WI38 (cell line): ENCODE data around the gene MLLT6.

Source experiments
- H3K4me3 ChIP-seq: 2 replicates; pipeline ENCODE4 v1.5.1; 2011; ENCODE audit warnings: low read depth, mild to moderate bottlenecking, control low read depth, low read length
- TF ChIP-seq, protein P1 (sequence below): IDR thresholded peaks from 2 replicates; pipeline ENCODE4 v1.5.1; 2012; ENCODE audit warnings: low read depth, mild to moderate bottlenecking, control low read depth, low read length

Gene MLLT6

DNA sequence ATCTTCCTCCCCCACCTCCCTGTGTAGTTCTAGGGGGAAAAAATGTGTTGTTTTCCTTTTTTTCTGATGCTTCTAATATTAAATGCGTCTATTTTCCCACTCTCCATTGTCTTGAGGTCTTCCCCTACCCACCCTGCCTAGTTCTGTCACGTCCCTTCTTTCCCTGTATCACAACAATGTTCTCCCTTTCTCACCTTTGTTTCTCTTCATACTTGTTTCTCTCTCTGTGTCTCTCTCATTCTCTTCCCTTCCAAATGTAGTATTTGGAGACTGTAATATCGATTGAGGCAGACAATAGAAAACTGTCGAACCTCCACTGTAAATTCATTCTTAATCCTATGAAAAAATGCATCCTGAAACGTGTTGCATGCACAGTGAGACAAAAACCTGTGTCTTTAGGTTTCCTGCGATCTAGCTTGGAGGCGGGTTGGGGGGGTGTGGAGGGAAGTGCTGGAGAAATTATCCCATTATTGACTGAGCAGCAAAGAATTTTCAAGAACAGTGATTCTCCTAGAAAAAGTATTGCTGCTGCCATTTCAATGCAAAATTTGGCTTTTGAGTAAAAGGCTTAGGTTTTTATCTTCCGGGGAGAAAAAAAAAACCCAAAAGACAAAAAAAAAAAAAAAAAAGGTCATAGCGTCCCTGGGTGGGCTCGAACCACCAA lies 46.2 kb downstream of the MLLT6 start:
- H3K4me3 ChIP-seq = peak overlapping the region; percentile 44
- TF ChIP-seq, protein P1, sequence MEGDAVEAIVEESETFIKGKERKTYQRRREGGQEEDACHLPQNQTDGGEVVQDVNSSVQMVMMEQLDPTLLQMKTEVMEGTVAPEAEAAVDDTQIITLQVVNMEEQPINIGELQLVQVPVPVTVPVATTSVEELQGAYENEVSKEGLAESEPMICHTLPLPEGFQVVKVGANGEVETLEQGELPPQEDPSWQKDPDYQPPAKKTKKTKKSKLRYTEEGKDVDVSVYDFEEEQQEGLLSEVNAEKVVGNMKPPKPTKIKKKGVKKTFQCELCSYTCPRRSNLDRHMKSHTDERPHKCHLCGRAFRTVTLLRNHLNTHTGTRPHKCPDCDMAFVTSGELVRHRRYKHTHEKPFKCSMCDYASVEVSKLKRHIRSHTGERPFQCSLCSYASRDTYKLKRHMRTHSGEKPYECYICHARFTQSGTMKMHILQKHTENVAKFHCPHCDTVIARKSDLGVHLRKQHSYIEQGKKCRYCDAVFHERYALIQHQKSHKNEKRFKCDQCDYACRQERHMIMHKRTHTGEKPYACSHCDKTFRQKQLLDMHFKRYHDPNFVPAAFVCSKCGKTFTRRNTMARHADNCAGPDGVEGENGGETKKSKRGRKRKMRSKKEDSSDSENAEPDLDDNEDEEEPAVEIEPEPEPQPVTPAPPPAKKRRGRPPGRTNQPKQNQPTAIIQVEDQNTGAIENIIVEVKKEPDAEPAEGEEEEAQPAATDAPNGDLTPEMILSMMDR = no peak

DNA sequence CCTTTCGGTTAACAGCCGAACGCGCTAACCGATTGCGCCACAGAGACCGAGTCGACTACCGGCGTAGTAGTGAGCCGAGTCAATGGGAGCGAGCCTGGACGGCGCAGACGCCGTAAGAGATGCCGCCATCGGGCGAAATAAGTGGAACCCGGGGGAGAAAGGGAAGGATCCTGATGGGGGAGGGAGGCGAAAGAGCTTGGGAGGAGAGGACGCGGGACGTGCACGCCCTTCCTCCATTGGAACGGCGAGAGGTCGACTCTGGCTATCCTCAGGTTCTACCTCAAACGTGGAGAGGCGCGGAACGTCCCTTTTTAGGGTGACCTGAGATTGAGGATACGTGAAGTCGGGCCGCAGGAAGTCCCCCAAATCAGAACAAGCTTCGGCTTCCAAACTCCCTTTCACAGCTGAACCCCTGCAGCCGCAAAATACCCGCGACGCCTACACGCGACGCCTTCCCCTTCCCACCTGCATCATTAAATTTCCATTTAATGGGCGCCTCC lies 46.8 kb downstream of the MLLT6 start:
- TF ChIP-seq, protein P1 = no peak
- H3K4me3 ChIP-seq = peak overlapping the region; percentile 97

DNA sequence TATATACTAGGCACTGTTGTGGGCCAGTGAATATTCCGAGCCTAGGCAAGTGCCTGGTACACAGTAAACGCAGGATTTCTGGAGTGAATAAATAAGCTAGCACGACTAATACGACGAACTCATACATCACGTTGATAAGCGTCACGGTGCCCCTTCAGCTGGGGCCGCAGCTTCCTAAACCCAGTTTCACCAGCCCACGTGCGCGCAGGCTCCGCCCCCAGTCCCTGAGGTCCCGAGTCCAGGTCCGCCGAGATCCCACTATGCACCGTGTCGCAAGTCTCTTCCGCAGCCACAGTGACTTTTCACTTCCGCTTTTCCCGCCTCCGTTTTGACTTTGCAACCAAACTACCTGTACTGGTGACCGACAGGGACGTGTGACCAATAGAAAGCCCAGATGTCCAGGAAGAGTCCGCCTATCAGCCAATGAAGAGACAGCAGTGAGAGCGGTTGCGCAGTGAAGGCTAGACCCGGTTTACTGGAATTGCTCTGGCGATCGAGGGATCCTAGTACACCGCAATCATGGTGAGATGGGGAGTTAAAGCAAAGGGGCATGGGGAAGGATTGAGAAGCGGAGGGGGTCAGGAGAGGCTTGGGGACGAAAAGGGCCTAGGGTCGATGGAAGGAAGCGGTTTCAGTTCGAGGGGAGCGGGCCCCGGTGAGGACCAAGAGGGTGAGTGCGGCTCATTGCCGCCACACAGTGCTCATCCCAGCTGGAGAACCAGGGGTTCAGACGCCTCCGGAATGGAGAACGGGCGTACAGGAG lies 47.4 kb downstream of the MLLT6 start, which contains the start of gene PSMB3:
Gene PSMB3 (plus strand): TSS at position 434 of the 763 bp plus-strand sequence. CDS start 86 bp downstream, at position 520.
- peak within 1 kb of the TSS; percentile 97 for H3K4me3 ChIP-seq
- TF ChIP-seq, protein P1 = no peak

DNA sequence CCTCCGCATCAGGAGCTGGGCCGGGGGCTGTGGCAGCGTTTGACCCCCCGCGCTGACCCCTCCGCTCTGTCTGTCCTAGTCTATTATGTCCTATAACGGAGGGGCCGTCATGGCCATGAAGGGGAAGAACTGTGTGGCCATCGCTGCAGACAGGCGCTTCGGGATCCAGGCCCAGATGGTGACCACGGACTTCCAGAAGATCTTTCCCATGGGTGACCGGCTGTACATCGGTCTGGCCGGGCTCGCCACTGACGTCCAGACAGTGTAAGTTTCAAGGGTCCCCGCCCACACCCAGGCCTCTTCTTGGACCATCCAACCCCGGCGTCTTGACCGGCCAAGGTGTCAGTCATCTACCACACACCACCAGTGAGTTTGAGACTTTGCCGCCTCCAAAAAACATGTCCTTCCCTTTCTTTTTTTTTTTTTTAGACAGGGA lies 48.0 kb downstream of the MLLT6 start:
- TF ChIP-seq, protein P1 = no peak
- peak overlapping the region; percentile 97 for H3K4me3 ChIP-seq

DNA sequence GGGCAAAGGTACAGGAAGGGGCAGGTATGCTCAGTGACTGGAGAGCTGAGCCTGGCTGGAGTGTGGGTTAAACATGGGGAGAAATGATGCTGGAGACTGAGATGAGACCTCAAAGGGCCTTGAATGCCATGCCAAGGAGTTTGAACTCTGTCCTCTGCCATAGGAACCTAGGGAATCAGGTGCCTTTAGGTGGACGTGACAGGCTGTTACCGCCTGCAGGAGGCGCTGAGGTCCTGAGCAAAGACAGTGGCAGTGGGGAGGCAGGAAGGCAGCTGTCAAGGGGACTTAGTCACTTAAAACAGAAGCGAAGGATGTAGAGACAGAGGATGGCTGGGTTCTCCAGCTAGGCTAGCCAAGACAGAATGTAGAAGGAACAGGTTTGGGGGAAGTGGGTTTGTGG lies 56.5 kb downstream of the MLLT6 start:
- H3K4me3 ChIP-seq = no peak overlapping the region
- TF ChIP-seq, protein P1 = 0 out of 2 replicates have a peak, but pooled peaks have one; percentile 30

DNA sequence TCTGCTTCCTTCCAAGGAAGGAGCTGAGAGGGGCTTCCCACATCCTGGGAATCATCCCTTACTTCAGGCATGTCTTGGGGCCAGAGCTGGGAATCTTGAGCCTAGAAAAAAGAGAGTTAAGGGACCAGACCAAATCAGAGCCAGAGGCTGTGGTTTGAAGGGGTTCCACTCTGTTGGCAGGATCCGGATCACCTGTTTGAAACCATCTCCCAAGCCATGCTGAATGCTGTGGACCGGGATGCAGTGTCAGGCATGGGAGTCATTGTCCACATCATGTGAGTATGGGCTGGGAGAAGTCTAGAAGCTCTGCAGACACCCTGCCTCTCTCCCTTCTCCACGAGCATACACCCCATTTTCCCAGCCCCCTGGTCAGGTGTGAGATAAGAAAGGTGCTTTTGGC lies 57.2 kb downstream of the MLLT6 start:
- no peak overlapping the region for H3K4me3 ChIP-seq
- TF ChIP-seq, protein P1 = no peak

DNA sequence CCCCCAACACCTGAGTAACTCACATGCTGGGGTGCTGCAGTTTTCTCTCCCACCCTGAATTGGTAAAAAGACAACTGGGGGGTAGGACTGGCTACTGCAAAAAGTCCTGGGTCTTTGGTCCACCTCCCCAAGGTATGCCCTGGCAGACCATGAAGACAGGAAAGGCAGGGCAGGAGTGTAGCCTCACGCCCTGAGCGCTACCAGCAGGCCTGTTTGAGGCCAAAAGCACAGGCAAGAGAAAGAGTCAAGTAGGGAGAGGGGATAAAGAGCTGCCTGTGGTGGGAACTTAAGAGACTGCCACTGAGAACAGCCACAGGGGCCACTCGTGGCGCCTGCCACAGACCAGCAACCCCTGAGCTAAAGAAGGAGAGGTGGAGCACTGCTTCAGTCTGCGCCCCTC lies 61.3 kb downstream of the MLLT6 start:
- TF ChIP-seq, protein P1 = no peak
- no peak overlapping the region for H3K4me3 ChIP-seq
